Measurements from ENCODE around the gene SMCO2.

The SMCO2 gene

GRCh38 chr12:27446436-27446835, at the start of gene SMCO2:
SMCO2 (plus strand) TSS chr12:27446736; CDS start chr12:27470632, 23,896 bp downstream.
- DNase-seq (ENCODE audit: low spot score) = no peak

- no peak for DNase-seq (ENCODE audit: low spot score)
These were observed 48.1 kb upstream of the SMCO2 start for GRCh38 chr12:27398466-27398865.

GRCh38 chr12:27399074-27399473, 47.5 kb upstream of the SMCO2 start:
- no peak for DNase-seq (ENCODE audit: low spot score)

- DNase-seq (ENCODE audit: low spot score) = no peak
These were observed 45.6 kb upstream of the SMCO2 start for GRCh38 chr12:27400856-27401354.

- DNase-seq (ENCODE audit: low spot score) = no peak
These were observed 34.5 kb upstream of the SMCO2 start for GRCh38 chr12:27412047-27412446.

GRCh38 chr12:27422697-27423096, 23.8 kb upstream of the SMCO2 start:
- DNase-seq (ENCODE audit: low spot score) = no peak

GRCh38 chr12:27424631-27425230, 21.8 kb upstream of the SMCO2 start:
- DNase-seq (ENCODE audit: low spot score) = no peak

GRCh38 chr12:27425306-27425705, 21.2 kb upstream of the SMCO2 start:
- no peak for DNase-seq (ENCODE audit: low spot score)

GRCh38 chr12:27426743-27427487, 19.6 kb upstream of the SMCO2 start:
- DNase-seq (ENCODE audit: low spot score) = no peak

GRCh38 chr12:27427824-27428223, 18.7 kb upstream of the SMCO2 start:
- DNase-seq (ENCODE audit: low spot score) = no peak

GRCh38 chr12:27428466-27428865, 18.1 kb upstream of the SMCO2 start:
- no peak for DNase-seq (ENCODE audit: low spot score)

GRCh38 chr12:27429606-27430005, 16.9 kb upstream of the SMCO2 start:
- DNase-seq (ENCODE audit: low spot score) = no peak

GRCh38 chr12:27431185-27431584, 15.4 kb upstream of the SMCO2 start:
- DNase-seq (ENCODE audit: low spot score) = no peak

- DNase-seq (ENCODE audit: low spot score) = no peak
These were observed 11.6 kb upstream of the SMCO2 start for GRCh38 chr12:27434673-27435565.

- no peak for DNase-seq (ENCODE audit: low spot score)
These were observed 10.5 kb upstream of the SMCO2 start for GRCh38 chr12:27436029-27436428.

GRCh38 chr12:27436768-27437167, 9.8 kb upstream of the SMCO2 start:
- DNase-seq (ENCODE audit: low spot score) = no peak

- DNase-seq (ENCODE audit: low spot score) = no peak
These were observed 8.7 kb upstream of the SMCO2 start for GRCh38 chr12:27437839-27438238.

- DNase-seq (ENCODE audit: low spot score) = no peak
These were observed 1.2 kb downstream of the SMCO2 start for GRCh38 chr12:27447761-27448160.

- DNase-seq (ENCODE audit: low spot score) = no peak
These were observed 2.5 kb downstream of the SMCO2 start for GRCh38 chr12:27449026-27449425.

- DNase-seq (ENCODE audit: low spot score) = no peak
These were observed 3.5 kb downstream of the SMCO2 start for GRCh38 chr12:27449893-27450534.

- no peak for DNase-seq (ENCODE audit: low spot score)
These were observed 4.7 kb downstream of the SMCO2 start for GRCh38 chr12:27451036-27451825.
